H1 (cell line): ENCODE data around the gene VSIR. TPM values are rescaled to one million over a fixed set of nuclear protein-coding genes. Genes with fewer than 3 reads are reported as not detected.

Source experiments
- CTCF ChIA-PET: fragments of 300-600 bp; sonication (Branson Sonifier 250); formaldehyde crosslinking; loops from one replicate; lab custom pipeline; 2021; ENCODE audit not compliant: partially characterized antibody; lab: Charles Lee
- POLR2A ChIA-PET: fragments of 300-600 bp; sonication (Branson Sonifier 250); formaldehyde crosslinking; loops from one replicate; lab custom pipeline; 2021; ENCODE audit warnings: inconsistent platforms; ENCODE audit not compliant: partially characterized antibody; lab: Charles Lee
- DNase-seq, 2 experiments: peaks; one replicate each; pipeline versions ENCODE4 v3.0.0 to v3.0.0-alpha.2; 2010 to 2022; ENCODE audit warnings: low spot score in 2 of 2, low read depth in 1 of 2, mixed read lengths in 1 of 2
- FAIRE-seq: peaks from 2 replicates; lab custom pipeline; 2011; peaks lifted over from hg19 to GRCh38; lab: Jason Lieb, UNC
- H2AFZ ChIP-seq: 2 replicates; pipeline ENCODE4 v1.8.1; 2012; ENCODE audit warnings: low read length, inconsistent platforms
- H2AK5ac ChIP-seq: 2 replicates; pipeline ENCODE4 v1.6.1; 2013; ENCODE audit warnings: low read depth, low read length
- H2BK120ac ChIP-seq: replicated peaks from 2 replicates; pipeline ENCODE3; 2013; ENCODE audit warnings: low read depth, low read length, inconsistent platforms
- H2BK12ac ChIP-seq: 2 replicates; pipeline ENCODE4 v1.6.1; 2013; ENCODE audit warnings: low read depth, low read length
- H2BK15ac ChIP-seq: 2 replicates; pipeline ENCODE4 v1.6.1; 2013; ENCODE audit warnings: low read length
- H2BK20ac ChIP-seq: 2 replicates; pipeline ENCODE4 v1.6.1; 2013; ENCODE audit warnings: low read length
- H2BK5ac ChIP-seq: 2 replicates; pipeline ENCODE4 v1.6.1; 2013; ENCODE audit warnings: low read depth, low read length
- H3K14ac ChIP-seq: 2 replicates; pipeline ENCODE4 v1.6.1; 2013; ENCODE audit warnings: inconsistent platforms; ENCODE audit not compliant: insufficient read length
- H3K18ac ChIP-seq: 2 replicates; pipeline ENCODE4 v1.6.1; 2013; ENCODE audit warnings: low read length; ENCODE audit errors: extremely low read depth
- H3K23ac ChIP-seq: 2 replicates; pipeline ENCODE4 v1.6.1; 2013; ENCODE audit warnings: inconsistent platforms; ENCODE audit not compliant: insufficient read length
- H3K23me2 ChIP-seq: 2 replicates; pipeline ENCODE4 v1.6.1; 2013; ENCODE audit warnings: low read depth, low read length
- H3K27ac ChIP-seq: 2 replicates; pipeline ENCODE4 v1.6.1; 2011; ENCODE audit warnings: low read depth, low read length, inconsistent platforms
- H3K27me3 ChIP-seq, 4 experiments: replicated peaks in 1 of 4; 1 replicate in 1 of 4; 2 replicates in 3 of 4; pipeline versions ENCODE4 v1.6.1 to v1.8.1; 2011 to 2013; ENCODE audit warnings: low read length in 3 of 4, mild to moderate bottlenecking in 3 of 4, inconsistent platforms in 2 of 4, mixed read lengths in 2 of 4, moderate library complexity in 1 of 4; ENCODE audit not compliant: control insufficient read depth in 3 of 4, insufficient read depth in 3 of 4; ENCODE audit errors: extremely low read depth in 1 of 4
- H3K36me3 ChIP-seq, 4 experiments: 2 replicates each; pipeline versions ENCODE4 v1.6.1 to v1.8.1; 2011 to 2013; ENCODE audit warnings: mild to moderate bottlenecking in 4 of 4, low read length in 3 of 4, moderate library complexity in 2 of 4, control low read depth in 1 of 4, inconsistent platforms in 1 of 4; ENCODE audit not compliant: insufficient read depth in 4 of 4, control insufficient read depth in 2 of 4
- H3K4ac ChIP-seq: replicated peaks from 2 replicates; pipeline ENCODE3; 2013; ENCODE audit warnings: low read length, low read depth, mixed read lengths, inconsistent platforms; ENCODE audit not compliant: insufficient read length
- H3K4me1 ChIP-seq, 4 experiments: replicated peaks in 1 of 4; 1 replicate in 1 of 4; 2 replicates in 3 of 4; pipeline versions ENCODE4 v1.6.1 to v1.8.1; 2011 to 2013; ENCODE audit warnings: low read length in 3 of 4, inconsistent platforms in 2 of 4, mixed read lengths in 1 of 4; ENCODE audit not compliant: insufficient read depth in 4 of 4, control insufficient read depth in 3 of 4
- H3K4me2 ChIP-seq, 2 experiments: 2 replicates each; pipeline versions ENCODE4 v1.6.1 to v1.8.1; 2011 to 2013; ENCODE audit warnings: low read depth in 2 of 2, low read length in 2 of 2, control low read depth in 1 of 2, inconsistent platforms in 1 of 2, mild to moderate bottlenecking in 1 of 2; ENCODE audit not compliant: insufficient read depth in 1 of 2
- H3K4me3 ChIP-seq, 4 experiments: fragments of 200-600, 300-600 bp in 1 of 4; sonication (generic), shearing (Covaris generic), sonication (Bioruptor Twin) in 1 of 4; 2 replicates each; pipeline versions ENCODE4 v1.5.1 to v1.8.1; 2011 to 2016; ENCODE audit warnings: low read length in 4 of 4, low read depth in 3 of 4, control low read depth in 2 of 4, inconsistent platforms in 2 of 4, mild to moderate bottlenecking in 2 of 4, mixed read lengths in 1 of 4, moderate library complexity in 1 of 4; ENCODE audit not compliant: insufficient read depth in 2 of 4; ENCODE audit errors: extremely low read depth in 1 of 4
- H3K56ac ChIP-seq: replicated peaks from 2 replicates; pipeline ENCODE3; 2013; ENCODE audit warnings: low read depth, mild to moderate bottlenecking, mixed read lengths, low read length, inconsistent platforms; ENCODE audit not compliant: insufficient read length
- H3K79me1 ChIP-seq: 2 replicates; pipeline ENCODE4 v1.6.1; 2013; ENCODE audit warnings: low read depth, low read length, control low read depth
- H3K79me2 ChIP-seq, 2 experiments: 2 replicates each; pipeline versions ENCODE4 v1.6.1 to v1.8.1; 2012 to 2013; ENCODE audit warnings: low read length in 2 of 2, mild to moderate bottlenecking in 2 of 2, inconsistent platforms in 1 of 2; ENCODE audit not compliant: insufficient read depth in 2 of 2, control insufficient read depth in 1 of 2
- H3K9ac ChIP-seq, 4 experiments: replicated peaks in 1 of 4; 1 replicate in 1 of 4; 2 replicates in 3 of 4; pipeline versions ENCODE4 v1.6.1 to v1.8.1; 2011 to 2013; ENCODE audit warnings: low read depth in 3 of 4, low read length in 3 of 4, control low read depth in 2 of 4, mild to moderate bottlenecking in 2 of 4, moderate library complexity in 2 of 4, inconsistent platforms in 1 of 4; ENCODE audit errors: extremely low read depth in 1 of 4
- H3K9me3 ChIP-seq, 2 experiments: 2 replicates each; pipeline versions ENCODE4 v1.6.1 to v1.8.1; 2012 to 2013; ENCODE audit warnings: mild to moderate bottlenecking in 2 of 2, moderate library complexity in 2 of 2, control low read depth in 1 of 2, inconsistent platforms in 1 of 2, low read depth in 1 of 2, low read length in 1 of 2, mixed read lengths in 1 of 2; ENCODE audit not compliant: insufficient read depth in 2 of 2
- H4K20me1 ChIP-seq, 2 experiments: replicated peaks in 1 of 2; 2 replicates each; pipeline versions ENCODE3 to v1.8.1; 2011 to 2013; ENCODE audit warnings: inconsistent platforms in 2 of 2, low read length in 2 of 2, mild to moderate bottlenecking in 1 of 2; ENCODE audit not compliant: insufficient read depth in 2 of 2, control insufficient read depth in 1 of 2
- H4K5ac ChIP-seq: 2 replicates; pipeline ENCODE4 v1.6.1; 2013; ENCODE audit warnings: low read length, low read depth, mixed read lengths, inconsistent platforms; ENCODE audit not compliant: insufficient read length
- H4K8ac ChIP-seq: 2 replicates; pipeline ENCODE4 v1.8.0; 2013; ENCODE audit warnings: mild to moderate bottlenecking, moderate library complexity, low read length, inconsistent platforms; ENCODE audit not compliant: insufficient read depth; ENCODE audit errors: extremely low read depth
- H4K91ac ChIP-seq: replicated peaks from 2 replicates; pipeline ENCODE3; 2013; ENCODE audit warnings: low read length, mixed read lengths, inconsistent platforms; ENCODE audit not compliant: insufficient read length
- BACH1 ChIP-seq: IDR thresholded peaks from 2 replicates; pipeline ENCODE4 v1.6.1; 2012; ENCODE audit warnings: low read length, improper control_type of control experiment
- CEBPB ChIP-seq: IDR thresholded peaks from 2 replicates; pipeline ENCODE4 v1.6.1; 2012; ENCODE audit warnings: low read depth, low read length
- CHD2 ChIP-seq: IDR thresholded peaks from 2 replicates; pipeline ENCODE4 v1.6.1; 2012; ENCODE audit warnings: low read length, improper control_type of control experiment
- EP300 ChIP-seq, 2 experiments: IDR thresholded peaks; 1 replicate in 1 of 2; 2 replicates in 1 of 2; pipeline ENCODE4 v1.6.1; 2011 to 2012; ENCODE audit warnings: low read depth in 2 of 2, low read length in 2 of 2, mild to moderate bottlenecking in 2 of 2, borderline replicate concordance in 1 of 2, inconsistent platforms in 1 of 2, moderate library complexity in 1 of 2
- NRF1 ChIP-seq: IDR thresholded peaks from 2 replicates; pipeline ENCODE4 v1.6.1; 2011; ENCODE audit warnings: mild to moderate bottlenecking, low read depth, low read length, improper control_type of control experiment
- SP4 ChIP-seq: IDR thresholded peaks from 2 replicates; pipeline ENCODE4 v1.6.1; 2012; ENCODE audit warnings: low read length, inconsistent platforms
- TAF1 ChIP-seq: IDR thresholded peaks from 2 replicates; pipeline ENCODE4 v1.6.1; 2011; ENCODE audit warnings: mild to moderate bottlenecking, low read depth, low read length
- TEAD4 ChIP-seq: IDR thresholded peaks from 2 replicates; pipeline ENCODE4 v1.6.1; 2012; ENCODE audit warnings: low read depth, low read length, inconsistent platforms, mixed read lengths
- WGBS, 2 experiments: shearing (Covaris generic) in 1 of 2; methylation state at CpG; one replicate each; pipeline versions ENCODE4 v1.1.6 to v1.1.7; 2013 to 2015; ENCODE audit warnings: low lambda C conversion rate in 2 of 2, mixed read lengths in 2 of 2, inconsistent platforms in 1 of 2, low coverage in 1 of 2, missing lambda C conversion rate in 1 of 2; ENCODE audit not compliant: insufficient replicate concordance in 2 of 2, insufficient coverage in 1 of 2, insufficient read length in 1 of 2; ENCODE audit errors: extremely low coverage in 1 of 2, missing lambda C conversion rate in 1 of 2; 5-methylcytosine and 5-hydroxymethylcytosine counted together
- polyA plus RNA-seq, 7 experiments: library from polyadenylated mRNA; depleted of rRNA in 3 of 7; stranded (reverse) in 5 of 7; unstranded in 2 of 7; fragments of >200 nt in 5 of 7; fragments of 200-250 nt in 2 of 7; gene quantifications; 1 replicate in 5 of 7; 2 replicates in 1 of 7; 4 replicates in 1 of 7; pipeline versions ENCODE4 v1.2.1 to v1.2.3, GENCODE V29; 2011 to 2013; ENCODE audit warnings: missing spikeins in 2 of 7, mixed read lengths in 2 of 7
- total RNA-seq: library from RNA; stranded (reverse); fragmentation: NEBNext Ultra II Directional; extraction: Animal tissue kit (Norgen Biotek cat#: 25700); gene quantifications from 2 replicates; pipeline ENCODE4 v1.2.1, GENCODE V29; 2021

VSIR gene
- total and polyA plus RNA-seq, 2 of the 8 experiments (the other 6 are each of a cell fraction or from before 2014, with no cell fraction given): 0.33 TPM; not detected in 1

DNA sequence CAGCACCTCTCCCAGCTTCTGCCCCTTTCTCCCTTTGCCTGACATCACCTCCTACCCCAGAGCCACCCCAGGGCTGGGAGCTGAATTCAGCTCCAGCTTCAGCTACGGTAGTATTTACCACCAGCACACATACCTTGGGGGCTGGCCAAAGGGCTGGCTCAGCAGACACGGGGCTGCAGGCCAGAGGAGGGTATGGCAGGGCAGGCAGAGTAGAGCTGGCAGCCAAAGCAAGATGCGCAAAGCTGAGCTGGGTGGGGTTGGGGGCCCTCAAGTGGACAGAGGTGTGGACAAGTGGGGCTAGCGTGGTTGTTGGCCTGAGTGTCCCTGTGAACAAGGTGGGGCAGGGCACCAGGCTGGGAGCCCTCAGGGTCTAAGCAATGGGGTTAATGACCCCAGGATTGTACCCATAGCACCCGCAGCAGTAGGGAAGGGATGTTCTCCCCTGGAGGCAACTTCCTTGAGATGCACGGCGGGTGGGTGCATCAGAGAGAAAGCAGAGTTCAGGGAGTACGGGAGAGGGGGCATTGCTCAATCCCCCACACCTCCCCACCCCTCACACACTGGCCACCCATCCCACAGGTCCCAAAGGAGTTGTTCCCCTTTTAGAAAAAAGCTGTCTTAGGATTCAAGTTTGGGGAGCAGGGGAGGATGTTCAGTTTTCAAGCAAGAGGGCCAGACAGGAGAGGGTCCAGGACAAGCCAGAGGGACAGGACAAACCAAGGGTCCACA lies 8.0 kb downstream of the VSIR start:
- 83% methylated on average over 8 of the region's 8 CpGs; no CpG with 5 or more reads in 1 of the 2 experiments for WGBS, 2 experiments
- no peak overlapping the region for H3K14ac ChIP-seq
- H3K18ac ChIP-seq: no peak overlapping the region
- no peaks in the 10 kb centered on the region for H3K79me1 ChIP-seq
- ChIA-PET POLR2A (no interaction called here), CTCF (interaction anchor here (0.8 to 5.3 kb wide), 9 partner anchors 10 to 383 kb away, joined by 3 to 44 read pairs (median 4); partner anchors contain the start of gene VSIR)
- H3K27ac ChIP-seq: no peak overlapping the region
- H3K9me3 ChIP-seq: no peaks in the 10 kb centered on the region
- no peaks in the 10 kb centered on the region for H3K36me3 ChIP-seq
- no peak overlapping the region for H3K23ac ChIP-seq
- H3K4me2 ChIP-seq: no peak overlapping the region
- H2BK15ac ChIP-seq: no peak overlapping the region
- no peaks in the 10 kb centered on the region for H3K23me2 ChIP-seq
- no peak overlapping the region for H3K9ac ChIP-seq
- H2BK120ac ChIP-seq: no peak overlapping the region
- H3K79me2 ChIP-seq: no peaks in the 10 kb centered on the region
- H3K4me3 ChIP-seq: no peak overlapping the region
- DNase-seq: no peak
- no peak overlapping the region for H3K4ac ChIP-seq
- no peaks in the 10 kb centered on the region; a peak in 1 of 7 replicates for H3K4me1 ChIP-seq
- H4K91ac ChIP-seq: no peak overlapping the region
- H2BK5ac ChIP-seq: no peak overlapping the region
- no peak overlapping the region for H4K5ac ChIP-seq
- no peak overlapping the region for H2BK12ac ChIP-seq
- no peak overlapping the region for H3K56ac ChIP-seq
- no peak for FAIRE-seq
- no peak overlapping the region for H4K8ac ChIP-seq
- no peaks in the 10 kb centered on the region for H4K20me1 ChIP-seq
- TF ChIP-seq NRF1 (no peak), EP300 (IDR thresholded peaks at IDR 0.05; ENCODE audit: borderline replicate concordance in 1 of 2, low read depth in 2 of 2, low read length in 2 of 2) (no peak), TEAD4 (no peak), TAF1 (no peak), BACH1 (no peak), SP4 (no peak), CEBPB (no peak), CHD2 (no peak)
- H2AK5ac ChIP-seq: no peak overlapping the region
- no peaks in the 10 kb centered on the region; a peak in 1 of 7 replicates for H3K27me3 ChIP-seq
- H2AFZ ChIP-seq: no peak overlapping the region
- H2BK20ac ChIP-seq: no peak overlapping the region
